OCI-LY3 (cell line): Measurements from ENCODE around the gene LHX4.
"Not testable (repeated sequence)": the region's sequence is repeated elsewhere in the genome, so short reads cannot be mapped to it uniquely, and the experiment has no call there.

Experiments
- H2AFZ ChIP-seq: fragments of 200-600, 300-600 bp; shearing (Covaris generic); 2 replicates; pipeline ENCODE4 v1.6.0; 2014; ENCODE audit warnings: antibody characterized with exemption, low read depth, low read length
- H3K27ac ChIP-seq: fragments of 200-600, 300-600 bp; sonication (generic); 2 replicates; pipeline ENCODE4 v1.5.1; 2014; ENCODE audit warnings: mild to moderate bottlenecking, low read length, moderate library complexity, mixed read lengths
- H3K27me3 ChIP-seq: fragments of 200-600, 300-600 bp; sonication (generic); 2 replicates; pipeline ENCODE4 v1.6.1; 2014; ENCODE audit warnings: low read depth, low read length, mixed read lengths
- H3K36me3 ChIP-seq: fragments of 200-600, 300-600 bp; sonication (generic); replicated peaks from 2 replicates; pipeline ENCODE3; 2014; ENCODE audit warnings: low read depth, low read length, mixed read lengths
- H3K4me1 ChIP-seq: fragments of 300-600, 200-600 bp; sonication (generic); 2 replicates; pipeline ENCODE4 v1.6.1; 2014; ENCODE audit warnings: low read length, mixed read lengths
- H3K4me2 ChIP-seq: fragments of 200-600, 300-600 bp; sonication (generic); 2 replicates; pipeline ENCODE4 v1.6.1; 2014; ENCODE audit warnings: low read length, mixed read lengths
- H3K4me3 ChIP-seq: fragments of 300-600, 200-600 bp; sonication (generic); 2 replicates; pipeline ENCODE4 v1.5.1; 2014; ENCODE audit warnings: antibody characterized with exemption, mild to moderate bottlenecking, low read length, moderate library complexity
- H3K79me2 ChIP-seq: fragments of 300-600, 200-600 bp; shearing (Covaris generic); 2 replicates; pipeline ENCODE4 v1.6.1; 2014; ENCODE audit warnings: mild to moderate bottlenecking, low read length, mixed read lengths
- H3K9ac ChIP-seq: fragments of 300-600, 200-600 bp; shearing (Covaris generic); 2 replicates; pipeline ENCODE4 v1.6.0; 2014; ENCODE audit warnings: mild to moderate bottlenecking, low read length, moderate library complexity
- H3K9me3 ChIP-seq: fragments of 200-600, 300-600 bp; shearing (Covaris generic); 2 replicates; pipeline ENCODE4 v1.6.1; 2014; ENCODE audit warnings: low read length, mixed read lengths; ENCODE audit not compliant: insufficient read depth
- H4K20me1 ChIP-seq: fragments of 200-600, 300-600 bp; sonication (generic); 2 replicates; pipeline ENCODE4 v1.6.1; 2016; ENCODE audit warnings: low read length, mixed read lengths; ENCODE audit not compliant: insufficient read depth
- CTCF ChIP-seq: fragments of 200-600, 300-600 bp; sonication (generic); IDR thresholded peaks from 2 replicates; pipeline ENCODE4 v1.5.1; 2014; ENCODE audit warnings: antibody characterized with exemption, low read length, low read depth
- EZH2phosphoT487 ChIP-seq: fragments of 200-600 bp; shearing (Covaris generic); IDR thresholded peaks from 2 replicates; pipeline ENCODE4 v1.6.1; 2018; ENCODE audit warnings: antibody characterized with exemption, mixed run types, low read depth

LHX4 gene

GRCh38 chr1:180201451-180202200 is 28.4 kb upstream of the LHX4 start:
- H3K4me3 ChIP-seq: no peak overlapping the region
- no peaks in the 10 kb centered on the region for H3K79me2 ChIP-seq
- H3K4me2 ChIP-seq: no peak overlapping the region
- H3K36me3 ChIP-seq: no peaks in the 10 kb centered on the region
- TF ChIP-seq CTCF (no peak), EZH2phosphoT487 (no peak)
- no peaks in the 10 kb centered on the region for H4K20me1 ChIP-seq
- H3K27ac ChIP-seq: no peak overlapping the region
- no peak overlapping the region for H2AFZ ChIP-seq
- H3K9me3 ChIP-seq: no peaks in the 10 kb centered on the region
- H3K27me3 ChIP-seq: no peaks in the 10 kb centered on the region
- no peak overlapping the region for H3K9ac ChIP-seq
- no peaks in the 10 kb centered on the region for H3K4me1 ChIP-seq

GRCh38 chr1:180202588-180202987 is 27.5 kb upstream of the LHX4 start:
- H3K27ac ChIP-seq, H3K4me3 ChIP-seq, H3K9me3 ChIP-seq, H3K9ac ChIP-seq, H4K20me1 ChIP-seq, H3K27me3 ChIP-seq, H3K36me3 ChIP-seq, H3K4me1 ChIP-seq, H3K79me2 ChIP-seq, H3K4me2 ChIP-seq, H2AFZ ChIP-seq: not testable (repeated sequence)

GRCh38 chr1:180204231-180204630 is 25.8 kb upstream of the LHX4 start:
- Histone ChIP-seq H3K36me3 (no peaks in the 10 kb centered on the region), H2AFZ (no peak overlapping the region), H4K20me1 (no peaks in the 10 kb centered on the region), H3K4me3 (no peak overlapping the region), H3K4me2 (no peak overlapping the region), H3K27me3 (no peaks in the 10 kb centered on the region), H3K4me1 (no peaks in the 10 kb centered on the region), H3K9me3 (no peaks in the 10 kb centered on the region), H3K79me2 (no peaks in the 10 kb centered on the region), H3K9ac (no peak overlapping the region), H3K27ac (no peak overlapping the region)
- TF ChIP-seq EZH2phosphoT487: no peak
- TF ChIP-seq CTCF: no peak

GRCh38 chr1:180206581-180206980 is 23.5 kb upstream of the LHX4 start:
- Histone ChIP-seq H3K27me3 (no peaks in the 10 kb centered on the region), H2AFZ (no peak overlapping the region), H3K4me2 (no peak overlapping the region), H3K27ac (no peak overlapping the region), H3K4me3 (no peak overlapping the region), H3K36me3 (no peaks in the 10 kb centered on the region), H3K9me3 (no peaks in the 10 kb centered on the region), H4K20me1 (no peaks in the 10 kb centered on the region), H3K79me2 (no peaks in the 10 kb centered on the region), H3K9ac (no peak overlapping the region), H3K4me1 (no peaks in the 10 kb centered on the region)
- no peak for TF ChIP-seq EZH2phosphoT487
- no peak for TF ChIP-seq CTCF
